NT2/D1 (cell line): ENCODE results near the gene TMEM132C.

Experiments used
- SUZ12 ChIP-seq: IDR thresholded peaks from 2 replicates; pipeline ENCODE4 v1.6.1; 2011; ENCODE audit not compliant: insufficient read length, insufficient read depth; ENCODE audit errors: extremely low read depth
- YY1 ChIP-seq: IDR thresholded peaks from 2 replicates; pipeline ENCODE4 v1.6.1; 2011; ENCODE audit not compliant: insufficient read length, insufficient read depth
- ZNF274 ChIP-seq: IDR thresholded peaks from 2 replicates; pipeline ENCODE4 v1.6.1; 2011; ENCODE audit warnings: mild to moderate bottlenecking, low read depth, low read length

DNA sequence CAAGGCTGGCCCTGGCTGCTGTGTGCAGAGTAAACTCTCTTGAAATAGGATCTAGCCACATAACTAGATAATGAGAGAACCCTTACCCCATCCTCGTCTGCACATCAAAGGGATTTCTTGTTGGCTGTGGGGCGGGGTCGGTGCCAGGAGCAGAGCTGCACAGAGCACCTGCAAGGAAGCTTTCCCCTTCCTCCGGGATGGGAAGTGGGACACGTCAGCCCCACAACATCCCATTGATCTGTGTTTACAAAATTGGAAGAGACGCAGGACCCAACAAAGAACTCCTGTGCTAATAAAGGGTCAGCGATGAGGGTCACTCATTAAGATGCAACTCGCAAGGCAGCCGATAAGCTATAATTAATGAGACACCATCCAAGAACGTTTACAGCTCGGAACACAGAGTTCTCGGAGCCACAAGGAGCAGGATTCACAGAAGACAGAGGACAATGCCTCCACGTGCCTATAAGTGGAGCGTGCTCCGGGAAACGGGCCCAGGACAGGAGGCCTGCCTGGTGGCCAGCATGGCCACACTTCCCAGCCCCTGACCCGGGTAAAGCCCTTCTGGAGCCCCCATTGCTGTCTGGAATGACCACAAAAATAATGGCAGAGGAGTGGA lies 385.3 kb downstream of the TMEM132C start:
- TF ChIP-seq ZNF274 (no peak), YY1 (no peak), SUZ12 (no peak)
